CD4-positive, alpha-beta T cell treated with Interleukin-17A for 4 hours (primary cell): ENCODE measurements around the gene TNFSF12.

Source experiments
- DNase-seq: peaks from one replicate; pipeline ENCODE4 v3.0.0-alpha.2; 2020; ENCODE audit warnings: mixed read lengths

Gene TNFSF12

GRCh38 chr17:7572588-7573323 lies 23.9 kb downstream of the TNFSF12 start:
- DNase-seq, result peak; percentile 99

GRCh38 chr17:7573324-7574080 lies 24.6 kb downstream of the TNFSF12 start:
- DNase-seq, result peak; percentile 95

- DNase-seq, result no peak
These were observed 25.5 kb downstream of the TNFSF12 start for GRCh38 chr17:7574176-7574953.

GRCh38 chr17:7575481-7575883 lies 26.6 kb downstream of the TNFSF12 start:
- DNase-seq, result no peak

- no peak for DNase-seq
These were observed 27.1 kb downstream of the TNFSF12 start for GRCh38 chr17:7575959-7576358.

- no peak for DNase-seq
These were observed 27.6 kb downstream of the TNFSF12 start for GRCh38 chr17:7576432-7576937.

- DNase-seq, result no peak
These were observed 28.7 kb downstream of the TNFSF12 start for GRCh38 chr17:7577327-7578199.

GRCh38 chr17:7579001-7579833 lies 30.4 kb downstream of the TNFSF12 start, which contains the start of gene CD68:
Gene CD68 (plus strand): TSS chr17:7579638. CDS start chr17:7579678, 40 bp downstream.
- DNase-seq, result peak; percentile 68

- DNase-seq, result no peak
These were observed 31.2 kb downstream of the TNFSF12 start for GRCh38 chr17:7579834-7580603.

GRCh38 chr17:7580604-7581575 lies 32.0 kb downstream of the TNFSF12 start:
- DNase-seq, result no peak

GRCh38 chr17:7582396-7583252 lies 33.8 kb downstream of the TNFSF12 start:
- DNase-seq, result no peak

GRCh38 chr17:7583253-7584109 lies 34.6 kb downstream of the TNFSF12 start, which contains the start of gene MPDU1:
Gene MPDU1 (plus strand): TSS chr17:7583852. CDS start chr17:7583863, 11 bp downstream.
- DNase-seq, result peak; percentile 96

- DNase-seq, result no peak
These were observed 38.0 kb downstream of the TNFSF12 start for GRCh38 chr17:7586673-7587419.

GRCh38 chr17:7587420-7588151 lies 38.7 kb downstream of the TNFSF12 start:
- DNase-seq, result no peak

GRCh38 chr17:7588553-7589203 lies 39.8 kb downstream of the TNFSF12 start:
- no peak for DNase-seq
